Activated naive CD4-positive, alpha-beta T cell treated with anti-CD3 and anti-CD28 coated beads, Interleukin-2, amount 10 ng/mL, durations not matched to agents 7 days and 5 days (primary cell): ENCODE results near the gene C1orf56.

Source experiments
- CTCF ChIA-PET: fragments of 350-600 bp; sonication (Branson Sonifier 250); formaldehyde crosslinking; loops from one replicate; lab custom pipeline; 2021; ENCODE audit warnings: antibody characterized with exemption; lab: Charles Lee
- DNase-seq: peaks from one replicate; pipeline ENCODE4 v3.0.0-alpha.2; 2020
- H3K27ac Mint-ChIP-seq: one replicate; pipeline ENCODE4 v1.8.0; 2021; ENCODE audit warnings: mild to moderate bottlenecking, moderate library complexity, mixed read lengths
- H3K27me3 Mint-ChIP-seq: one replicate; pipeline ENCODE4 v1.8.0; 2021; ENCODE audit warnings: mild to moderate bottlenecking, mixed read lengths
- H3K36me3 Mint-ChIP-seq: one replicate; pipeline ENCODE4 v1.8.0; 2021; ENCODE audit warnings: mixed read lengths
- H3K4me1 Mint-ChIP-seq: one replicate; pipeline ENCODE4 v1.8.0; 2021; ENCODE audit warnings: mixed read lengths
- H3K4me3 Mint-ChIP-seq: one replicate; pipeline ENCODE4 v1.8.0; 2021; ENCODE audit warnings: mild to moderate bottlenecking, moderate library complexity, mixed read lengths
- H3K9me3 Mint-ChIP-seq: one replicate; pipeline ENCODE4 v1.8.0; 2021; ENCODE audit warnings: mixed read lengths

The C1orf56 gene

DNA sequence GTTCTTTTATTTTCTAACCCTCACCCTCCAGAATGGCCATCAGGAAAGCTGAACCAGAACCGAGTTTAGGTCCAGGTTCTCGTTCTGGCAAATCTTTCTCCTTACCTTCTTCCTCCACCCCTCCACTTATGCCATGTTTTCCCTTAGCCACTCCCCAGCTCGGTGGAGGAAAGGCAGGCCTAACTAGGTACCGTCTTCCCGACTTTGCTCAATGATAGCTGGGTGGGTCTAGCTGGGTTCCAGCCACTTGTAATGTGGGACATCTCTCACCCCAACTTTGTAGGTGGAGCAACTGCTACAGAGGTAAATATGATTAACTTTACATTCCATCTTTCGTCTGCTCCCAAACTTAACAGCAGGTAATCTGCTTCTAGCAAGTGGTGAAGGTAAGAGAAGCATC is 10.5 kb upstream of the C1orf56 start:
- H3K27me3 Mint-ChIP-seq, result no peaks in the 10 kb centered on the region

DNA sequence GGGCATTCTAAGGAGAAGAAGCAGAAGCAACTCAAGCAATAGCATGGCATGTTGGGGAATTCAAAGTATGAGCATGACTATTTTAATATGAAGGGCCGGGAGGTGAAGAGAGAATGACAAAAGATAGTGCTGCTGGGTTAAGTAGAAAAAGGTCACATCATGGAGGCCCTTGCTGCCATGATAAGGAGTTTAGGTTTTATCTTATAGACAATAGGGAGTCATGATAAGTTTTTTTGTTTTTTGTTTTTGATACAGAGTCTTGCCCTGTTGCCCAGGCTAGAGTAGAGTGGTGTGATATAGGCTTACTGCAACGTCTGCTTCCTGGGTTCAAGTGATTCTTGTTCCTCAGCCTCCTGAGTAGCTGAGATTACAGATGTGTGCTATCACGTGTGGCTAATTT is 8.0 kb upstream of the C1orf56 start:
- peaks cover 12% of the 10 kb centered on the region for H3K36me3 Mint-ChIP-seq

More for the DNA sequence above, 10.5 kb upstream of the C1orf56 start:
- no peak for DNase-seq
- CTCF ChIA-PET, result interaction anchor here (3.3 kb wide), 1 partner anchor 12 kb away, joined by 16 read pairs; no protein-coding TSS in a partner anchor
- H3K4me1 Mint-ChIP-seq, result peaks cover 5% of the 10 kb centered on the region
- no peak overlapping the region for H3K27ac Mint-ChIP-seq
- H3K36me3 Mint-ChIP-seq, result peaks cover 23% of the 10 kb centered on the region
- H3K9me3 Mint-ChIP-seq, result no peaks in the 10 kb centered on the region
- H3K4me3 Mint-ChIP-seq, result no peak overlapping the region

DNA sequence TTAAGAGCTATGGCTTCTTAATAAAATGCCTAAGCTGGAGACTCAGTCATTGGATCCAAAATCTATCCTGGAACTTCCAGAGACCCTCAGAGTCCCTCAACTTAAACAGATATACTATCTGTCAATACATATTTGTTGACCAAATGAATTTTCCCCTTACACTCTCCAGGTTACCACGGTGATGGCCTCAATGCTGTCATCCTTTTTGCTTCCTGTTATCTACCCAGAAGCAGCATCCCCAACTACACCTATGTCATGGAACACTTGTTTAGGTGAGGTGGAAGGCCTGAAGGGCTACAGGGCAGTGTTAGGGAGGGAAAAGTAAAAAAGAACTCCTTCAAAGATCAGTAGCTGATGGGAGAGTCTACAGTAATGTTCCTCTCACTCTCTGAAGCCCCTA is 4.4 kb upstream of the C1orf56 start:
- peaks cover 3% of the 10 kb centered on the region for H3K36me3 Mint-ChIP-seq
- no peak overlapping the region for H3K27ac Mint-ChIP-seq
- H3K27me3 Mint-ChIP-seq, result no peaks in the 10 kb centered on the region
- CTCF ChIA-PET, result interaction anchor here (1.0 to 1.4 kb wide), 4 partner anchors 17 to 29 kb away, joined by 3 to 4 read pairs (median 3); partner anchors contain the start of gene GABPB2
- H3K4me1 Mint-ChIP-seq, result peaks cover 34% of the 10 kb centered on the region
- peak; percentile 27 for DNase-seq
- no peak overlapping the region for H3K4me3 Mint-ChIP-seq
- no peaks in the 10 kb centered on the region for H3K9me3 Mint-ChIP-seq

More for the DNA sequence above, 8.0 kb upstream of the C1orf56 start:
- DNase-seq, result no peak
- no peaks in the 10 kb centered on the region for H3K27me3 Mint-ChIP-seq
- peaks cover 18% of the 10 kb centered on the region for H3K4me1 Mint-ChIP-seq
- no peak overlapping the region for H3K4me3 Mint-ChIP-seq
- CTCF ChIA-PET, result interaction anchor here (1.2 kb wide), 1 partner anchor 9 kb away, joined by 4 read pairs; no protein-coding TSS in a partner anchor
- no peaks in the 10 kb centered on the region for H3K9me3 Mint-ChIP-seq
- H3K27ac Mint-ChIP-seq, result no peak overlapping the region

DNA sequence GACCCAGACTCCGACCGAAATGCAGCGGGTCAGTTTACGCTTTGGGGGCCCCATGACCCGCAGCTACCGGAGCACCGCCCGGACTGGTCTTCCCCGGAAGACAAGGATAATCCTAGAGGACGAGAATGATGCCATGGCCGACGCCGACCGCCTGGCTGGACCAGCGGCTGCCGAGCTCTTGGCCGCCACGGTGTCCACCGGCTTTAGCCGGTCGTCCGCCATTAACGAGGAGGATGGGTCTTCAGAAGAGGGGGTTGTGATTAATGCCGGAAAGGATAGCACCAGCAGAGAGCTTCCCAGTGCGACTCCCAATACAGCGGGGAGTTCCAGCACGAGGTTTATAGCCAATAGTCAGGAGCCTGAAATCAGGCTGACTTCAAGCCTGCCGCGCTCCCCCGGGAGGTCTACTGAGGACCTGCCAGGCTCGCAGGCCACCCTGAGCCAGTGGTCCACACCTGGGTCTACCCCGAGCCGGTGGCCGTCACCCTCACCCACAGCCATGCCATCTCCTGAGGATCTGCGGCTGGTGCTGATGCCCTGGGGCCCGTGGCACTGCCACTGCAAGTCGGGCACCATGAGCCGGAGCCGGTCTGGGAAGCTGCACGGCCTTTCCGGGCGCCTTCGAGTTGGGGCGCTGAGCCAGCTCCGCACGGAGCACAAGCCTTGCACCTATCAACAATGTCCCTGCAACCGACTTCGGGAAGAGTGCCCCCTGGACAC is 534 bp downstream of the C1orf56 start:
- H3K9me3 Mint-ChIP-seq, result no peaks in the 10 kb centered on the region
- CTCF ChIA-PET, result interaction anchor here (0.6 to 4.6 kb wide), 13 partner anchors 9 to 293 kb away, joined by 3 to 22 read pairs (median 3); partner anchors contain the start of genes CDC42SE1, MINDY1, MLLT11 and SETDB1
- peaks cover 73% of the 10 kb centered on the region for H3K4me1 Mint-ChIP-seq
- peak overlapping the region; percentile 77 for H3K4me3 Mint-ChIP-seq
- H3K27ac Mint-ChIP-seq, result peak overlapping the region; percentile 76
- H3K27me3 Mint-ChIP-seq, result no peaks in the 10 kb centered on the region
- H3K36me3 Mint-ChIP-seq, result peaks cover 25% of the 10 kb centered on the region
- DNase-seq, result peak; percentile 75

DNA sequence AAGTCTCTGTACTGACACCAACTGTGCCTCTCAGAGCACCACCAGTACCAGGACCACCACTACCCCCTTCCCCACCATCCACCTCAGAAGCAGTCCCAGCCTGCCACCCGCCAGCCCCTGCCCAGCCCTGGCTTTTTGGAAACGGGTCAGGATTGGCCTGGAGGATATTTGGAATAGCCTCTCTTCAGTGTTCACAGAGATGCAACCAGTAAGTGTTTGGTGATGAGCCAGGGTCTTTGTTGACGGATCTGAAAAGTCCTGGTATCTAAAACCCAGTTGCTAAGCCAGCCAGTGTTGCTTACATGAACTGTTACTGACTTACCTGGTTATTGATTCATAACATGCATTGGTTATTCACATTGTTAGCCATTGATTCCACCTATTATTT is 1.1 kb downstream of the C1orf56 start:
- Mint-ChIP-seq H3K27me3 (no peaks in the 10 kb centered on the region), H3K4me3 (peak overlapping the region; percentile 77), H3K36me3 (peaks cover 31% of the 10 kb centered on the region), H3K9me3 (no peaks in the 10 kb centered on the region), H3K4me1 (peaks cover 72% of the 10 kb centered on the region), H3K27ac (peak overlapping the region; percentile 76)
- no peak for DNase-seq
- CTCF ChIA-PET, result interaction anchor here (0.6 to 4.6 kb wide), 10 partner anchors 9 to 292 kb away, joined by 3 to 22 read pairs (median 4); partner anchors contain the start of genes CDC42SE1, MINDY1 and SETDB1

DNA sequence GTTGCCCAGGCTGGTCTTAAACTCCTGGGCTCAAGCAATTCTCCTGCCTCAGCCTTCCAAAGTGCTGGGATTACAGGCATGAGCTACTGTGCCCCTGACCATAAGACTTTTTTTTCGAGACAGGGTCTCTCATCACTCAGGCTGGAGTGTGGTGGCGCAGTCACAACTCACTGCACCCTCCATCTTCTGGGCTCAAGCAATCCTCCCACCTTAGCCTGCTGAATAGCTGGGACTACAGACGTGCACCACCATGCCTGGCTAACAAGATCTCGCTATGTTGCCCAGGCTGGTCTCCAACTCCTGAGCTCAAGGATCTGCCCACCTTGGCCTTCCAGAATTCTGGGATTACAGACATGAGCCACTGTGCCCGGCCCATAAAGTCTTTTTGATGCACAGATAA is 1.9 kb downstream of the C1orf56 start:
- Mint-ChIP-seq H3K36me3 (peaks cover 39% of the 10 kb centered on the region), H3K4me1 (peaks cover 75% of the 10 kb centered on the region), H3K9me3 (no peaks in the 10 kb centered on the region), H3K27ac (peak overlapping the region; percentile 68), H3K4me3 (no peak overlapping the region), H3K27me3 (no peaks in the 10 kb centered on the region)
- no peak for DNase-seq
- CTCF ChIA-PET, result interaction anchor here (0.6 to 4.6 kb wide), 3 partner anchors 11 to 163 kb away, joined by 4 to 22 read pairs (median 12); partner anchors contain the start of gene MLLT11

DNA sequence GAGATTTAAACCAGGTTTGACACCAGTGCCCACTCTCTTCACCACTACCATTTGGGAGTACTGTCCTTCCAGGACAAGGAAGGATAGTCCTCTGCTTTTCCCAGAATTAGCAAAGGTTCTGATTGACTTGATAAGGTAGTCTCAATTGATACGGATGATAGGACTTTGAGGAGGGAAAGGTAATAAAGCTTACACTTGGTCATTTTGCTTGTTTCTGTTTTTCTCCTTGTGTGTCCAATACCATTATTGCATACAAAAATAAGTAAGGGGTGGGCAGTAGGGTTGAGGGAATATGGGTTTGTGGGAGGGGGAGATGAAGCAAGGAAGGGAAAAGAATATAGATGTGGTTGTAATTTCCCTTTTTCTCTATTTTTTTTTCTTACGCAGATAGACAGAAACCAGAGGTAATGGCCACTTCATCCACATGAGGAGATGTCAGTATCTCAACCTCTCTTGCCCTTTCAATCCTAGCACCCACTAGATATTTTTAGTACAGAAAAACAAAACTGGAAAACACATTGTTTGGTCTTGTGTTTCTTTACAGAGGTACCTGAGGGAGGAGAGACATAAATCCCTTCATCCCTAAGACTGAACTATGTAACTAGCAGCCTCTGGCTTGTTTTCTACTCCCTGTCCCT is 2.6 kb downstream of the C1orf56 start:
- H3K4me1 Mint-ChIP-seq, result peaks cover 82% of the 10 kb centered on the region
- H3K36me3 Mint-ChIP-seq, result peaks cover 46% of the 10 kb centered on the region
- H3K9me3 Mint-ChIP-seq, result no peaks in the 10 kb centered on the region
- no peaks in the 10 kb centered on the region for H3K27me3 Mint-ChIP-seq
- peak overlapping the region; percentile 47 for H3K27ac Mint-ChIP-seq
- DNase-seq, result no peak
- CTCF ChIA-PET, result interaction anchor here (3.0 to 4.6 kb wide), 2 partner anchors 10 to 25 kb away, joined by 12 to 22 read pairs; partner anchors contain the start of gene MLLT11
- no peak overlapping the region for H3K4me3 Mint-ChIP-seq

DNA sequence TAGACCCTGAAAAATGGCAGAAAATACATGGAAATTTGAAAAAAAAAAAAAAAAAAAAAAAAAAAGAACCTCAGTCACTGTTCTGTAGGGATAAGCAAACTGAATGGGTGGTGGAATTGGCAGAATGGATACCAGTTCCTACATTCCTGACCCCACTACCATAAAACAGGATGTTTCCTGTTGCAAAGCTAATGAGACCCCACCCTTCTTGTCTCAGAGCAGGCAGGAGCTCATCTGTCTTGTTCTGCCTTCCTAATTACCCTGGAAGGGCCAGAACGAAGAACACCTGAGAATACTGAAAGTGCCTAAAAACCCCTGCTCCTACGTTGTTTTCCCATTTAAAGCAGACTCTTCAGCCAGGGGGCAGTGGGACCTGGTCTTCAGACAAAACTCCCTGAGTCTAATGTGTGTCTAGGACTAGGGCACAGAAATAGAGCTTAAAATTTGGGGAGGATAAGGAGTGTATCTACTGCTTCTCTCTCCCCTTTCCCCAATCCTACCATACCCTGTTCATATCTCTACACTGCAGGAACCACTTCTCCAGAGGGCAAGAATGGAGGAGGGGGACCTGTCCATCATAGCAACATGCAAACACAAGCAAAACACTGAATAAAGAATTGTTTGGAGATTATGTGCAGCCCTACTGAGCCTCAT is 3.9 kb downstream of the C1orf56 start:
- peaks cover 89% of the 10 kb centered on the region for H3K4me1 Mint-ChIP-seq
- H3K27me3 Mint-ChIP-seq, result no peaks in the 10 kb centered on the region
- DNase-seq, result no peak
- H3K4me3 Mint-ChIP-seq, result no peak overlapping the region
- H3K36me3 Mint-ChIP-seq, result peaks cover 59% of the 10 kb centered on the region
- peak overlapping the region; percentile 72 for H3K27ac Mint-ChIP-seq
- H3K9me3 Mint-ChIP-seq, result no peaks in the 10 kb centered on the region
- CTCF ChIA-PET, result interaction anchor here (3.0 kb wide), 1 partner anchor 9 kb away, joined by 12 read pairs; the partner anchor contains the start of gene MLLT11

DNA sequence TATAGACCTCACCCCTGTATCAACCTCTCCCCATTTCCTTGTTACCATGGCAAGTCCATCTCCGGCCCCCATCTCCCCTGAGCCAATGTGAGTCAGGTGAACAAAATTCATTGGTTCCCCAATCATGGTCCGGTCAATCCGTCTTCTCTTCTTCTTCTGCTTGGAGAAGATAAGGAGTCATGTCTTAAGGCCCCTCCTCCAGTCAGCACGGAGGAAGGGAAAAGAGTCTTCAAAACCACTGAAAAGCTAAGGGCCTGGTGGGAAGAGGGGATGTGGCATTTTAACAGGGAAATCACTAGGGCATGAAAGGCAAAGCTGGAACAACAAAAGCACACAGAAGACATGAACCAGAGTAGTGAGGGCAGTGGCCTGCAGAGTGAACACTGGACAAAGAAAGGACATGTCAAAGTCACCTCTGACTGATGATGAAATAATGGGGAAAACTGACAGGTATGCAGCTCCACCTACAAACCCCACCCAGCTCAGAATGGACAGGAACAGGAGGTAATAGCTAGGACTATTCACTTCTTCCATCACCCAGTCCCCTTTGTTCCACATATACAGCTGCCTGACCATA is 7.5 kb downstream of the C1orf56 start:
- peak overlapping the region; percentile 98 for H3K27ac Mint-ChIP-seq
- no peaks in the 10 kb centered on the region for H3K9me3 Mint-ChIP-seq
- H3K36me3 Mint-ChIP-seq, result peaks cover 87% of the 10 kb centered on the region
- peak overlapping the region; percentile 97 for H3K4me3 Mint-ChIP-seq
- DNase-seq, result no peak
- H3K4me1 Mint-ChIP-seq, result peaks cover 65% of the 10 kb centered on the region
- CTCF ChIA-PET, result interaction anchor here (0.8 kb wide), 1 partner anchor 102 kb away, joined by 3 read pairs; the partner anchor contains the start of gene TNFAIP8L2
- peaks cover 5% of the 10 kb centered on the region for H3K27me3 Mint-ChIP-seq

DNA sequence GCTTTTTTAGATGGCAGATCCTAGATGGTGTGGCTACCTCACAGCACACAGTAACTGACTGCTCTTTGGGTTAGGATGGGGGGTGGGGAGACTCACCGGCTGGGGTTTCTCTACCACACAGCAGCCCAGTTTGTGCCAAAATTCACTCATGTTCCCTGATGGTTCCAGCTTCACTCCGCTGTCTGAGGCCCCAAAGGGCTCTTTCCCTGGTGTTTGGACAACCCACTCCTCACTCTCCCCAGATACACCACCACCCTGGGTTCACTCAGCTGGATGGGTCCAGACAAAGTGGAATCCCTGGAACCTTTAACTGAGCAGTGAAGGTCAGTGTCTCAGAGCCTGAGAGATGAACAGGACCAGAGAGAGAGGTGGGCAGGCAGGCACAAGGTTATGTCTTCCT is 8.0 kb downstream of the C1orf56 start:
- Mint-ChIP-seq H3K9me3 (no peaks in the 10 kb centered on the region), H3K4me3 (peak overlapping the region; percentile 97), H3K27me3 (peaks cover 5% of the 10 kb centered on the region), H3K27ac (peak overlapping the region; percentile 98), H3K4me1 (peaks cover 65% of the 10 kb centered on the region), H3K36me3 (peaks cover 83% of the 10 kb centered on the region)
- no peak for DNase-seq
- CTCF ChIA-PET, result interaction anchor here (0.7 to 3.9 kb wide), 2 partner anchors 8 to 31 kb away, joined by 3 to 16 read pairs; partner anchors contain the start of gene C1orf56

DNA sequence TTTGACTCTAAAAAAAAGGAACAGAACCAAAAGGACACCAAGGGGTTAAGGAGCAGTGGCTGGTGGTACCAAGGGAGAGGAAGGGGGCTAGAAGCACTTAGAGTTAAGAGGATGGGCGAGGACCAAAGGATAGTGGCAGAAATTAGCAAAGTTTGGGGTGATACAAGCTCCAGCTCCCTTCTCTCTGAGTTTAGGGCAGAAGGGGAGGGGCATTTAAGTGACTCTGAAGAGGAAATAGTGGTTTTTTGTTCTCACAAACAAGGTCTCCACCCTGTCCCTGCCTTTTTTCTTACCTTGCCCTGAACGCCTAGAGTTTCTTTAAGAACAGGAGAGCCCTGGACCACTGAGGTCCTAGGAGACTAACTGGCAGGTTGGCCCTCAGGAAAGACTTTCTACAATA is 8.6 kb downstream of the C1orf56 start:
- Mint-ChIP-seq H3K27ac (peak overlapping the region; percentile 98), H3K27me3 (peaks cover 5% of the 10 kb centered on the region), H3K4me1 (peaks cover 65% of the 10 kb centered on the region), H3K4me3 (peak overlapping the region; percentile 97), H3K9me3 (no peaks in the 10 kb centered on the region), H3K36me3 (peaks cover 81% of the 10 kb centered on the region)
- CTCF ChIA-PET, result interaction anchor here (0.7 to 6.2 kb wide), 3 partner anchors 8 to 32 kb away, joined by 3 to 41 read pairs (median 16); partner anchors contain the start of gene C1orf56
- DNase-seq, result peak; percentile 54

DNA sequence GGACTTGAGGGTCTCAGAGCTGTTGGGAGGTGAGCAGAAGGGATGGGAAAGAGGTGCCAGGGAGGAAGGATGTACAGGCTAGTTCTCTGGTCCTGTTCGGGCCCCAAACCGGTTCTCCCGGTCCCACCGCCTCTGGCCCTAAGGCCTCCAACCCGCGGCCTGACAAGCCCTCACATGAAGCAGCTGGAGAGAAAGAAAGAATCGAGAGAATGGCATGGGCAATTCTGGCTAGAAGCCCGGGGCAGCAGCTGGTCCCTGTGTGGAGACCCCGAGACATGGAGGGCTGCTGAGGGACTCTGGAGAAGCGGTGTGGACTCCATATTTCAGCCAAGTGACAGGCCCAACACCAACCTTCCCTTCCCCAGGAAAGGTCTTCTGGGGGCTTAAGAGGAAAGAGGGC is 11.1 kb downstream of the C1orf56 start:
- peaks cover 58% of the 10 kb centered on the region for H3K36me3 Mint-ChIP-seq
- peaks cover 5% of the 10 kb centered on the region for H3K27me3 Mint-ChIP-seq
- peak; percentile 26 for DNase-seq
- H3K27ac Mint-ChIP-seq, result peak overlapping the region; percentile 98
- H3K4me3 Mint-ChIP-seq, result peak overlapping the region; percentile 97
- H3K4me1 Mint-ChIP-seq, result peaks cover 46% of the 10 kb centered on the region
- CTCF ChIA-PET, result interaction anchor here (0.8 to 6.2 kb wide), 6 partner anchors 9 to 53 kb away, joined by 3 to 41 read pairs (median 7); partner anchors contain the start of genes C1orf56 and GABPB2
- no peaks in the 10 kb centered on the region for H3K9me3 Mint-ChIP-seq
